Keratinocyte (primary cell): ENCODE data around the gene CLEC16A. TPM values are rescaled to one million over a fixed set of nuclear protein-coding genes. Genes with fewer than 3 reads are reported as not detected.

Source experiments
- DNase-seq: peaks from one replicate; pipeline ENCODE4 v3.0.0-alpha.2; 2011; ENCODE audit warnings: low read depth, missing footprints, low spot score
- FAIRE-seq: peaks from 2 replicates; lab custom pipeline; 2011; peaks lifted over from hg19 to GRCh38; lab: Jason Lieb, UNC
- H2AFZ ChIP-seq: 2 replicates; pipeline ENCODE4 v1.6.0; 2012; ENCODE audit warnings: low read length, control low read depth, inconsistent platforms; ENCODE audit not compliant: control insufficient read depth
- H3K27ac ChIP-seq: 2 replicates; pipeline ENCODE4 v1.5.1; 2011; ENCODE audit warnings: low read length; ENCODE audit not compliant: control insufficient read depth, insufficient read depth
- H3K27me3 ChIP-seq: 3 replicates; pipeline ENCODE4 v1.6.0; 2011; ENCODE audit warnings: low read length; ENCODE audit not compliant: control insufficient read depth, insufficient read depth; ENCODE audit errors: extremely low read depth
- H3K36me3 ChIP-seq, 2 experiments: 2 replicates in 1 of 2; 3 replicates in 1 of 2; pipeline ENCODE4 v1.5.1; 2011; ENCODE audit warnings: low read length in 2 of 2, mild to moderate bottlenecking in 1 of 2; ENCODE audit not compliant: control insufficient read depth in 2 of 2, insufficient read depth in 2 of 2; ENCODE audit errors: extremely low read depth in 1 of 2
- H3K4me1 ChIP-seq: 3 replicates; pipeline ENCODE4 v1.5.1; 2011; ENCODE audit warnings: low read length; ENCODE audit not compliant: control insufficient read depth, insufficient read depth; ENCODE audit errors: extremely low read depth
- H3K4me2 ChIP-seq: 3 replicates; pipeline ENCODE4 v1.6.0; 2011; ENCODE audit warnings: low read depth, low read length; ENCODE audit not compliant: control insufficient read depth, insufficient read depth; ENCODE audit errors: extremely low read depth
- H3K4me3 ChIP-seq, 3 experiments: fragments of 200-600 bp in 1 of 3; sonication (generic) in 1 of 3; 2 replicates in 2 of 3; 3 replicates in 1 of 3; pipeline ENCODE4 v1.5.1; 2011 to 2016; ENCODE audit warnings: low read length in 3 of 3, mild to moderate bottlenecking in 3 of 3, control low read depth in 2 of 3, inconsistent platforms in 1 of 3, low read depth in 1 of 3, mixed read lengths in 1 of 3, mixed run types in 1 of 3, moderate library complexity in 1 of 3; ENCODE audit not compliant: control insufficient read depth in 2 of 3, insufficient read depth in 2 of 3; ENCODE audit errors: extremely low read depth in 1 of 3
- H3K79me2 ChIP-seq: 2 replicates; pipeline ENCODE4 v1.6.0; 2012; ENCODE audit warnings: low read length; ENCODE audit not compliant: control insufficient read depth, insufficient read depth
- H3K9ac ChIP-seq: 3 replicates; pipeline ENCODE4 v1.6.0; 2011; ENCODE audit warnings: low read length; ENCODE audit not compliant: control insufficient read depth, insufficient read depth; ENCODE audit errors: extremely low read depth
- H3K9me1 ChIP-seq: 3 replicates; pipeline ENCODE4 v1.6.0; 2011; ENCODE audit warnings: low read length; ENCODE audit not compliant: control insufficient read depth, insufficient read depth; ENCODE audit errors: extremely low read depth
- H3K9me3 ChIP-seq: 2 replicates; pipeline ENCODE4 v1.5.1; 2012; ENCODE audit warnings: low read depth, low read length; ENCODE audit not compliant: control insufficient read depth
- H4K20me1 ChIP-seq: 3 replicates; pipeline ENCODE4 v1.6.0; 2011; ENCODE audit warnings: low read length; ENCODE audit not compliant: control insufficient read depth, insufficient read depth; ENCODE audit errors: extremely low read depth
- CTCF ChIP-seq, 3 experiments: IDR thresholded peaks in 1 of 3; conservative IDR thresholded peaks in 1 of 3; optimal IDR thresholded peaks in 1 of 3; 2 replicates in 2 of 3; 3 replicates in 1 of 3; pipeline versions ENCODE3 to v1.5.1; 2011; ENCODE audit warnings: low read length in 3 of 3, mild to moderate bottlenecking in 3 of 3, moderate library complexity in 2 of 3, control low read depth in 1 of 3, inconsistent platforms in 1 of 3; ENCODE audit not compliant: insufficient read depth in 2 of 3; ENCODE audit errors: extremely low read depth in 1 of 3
- EZH2 ChIP-seq: IDR thresholded peaks from one replicate; pipeline ENCODE4 v1.6.1; 2012; ENCODE audit warnings: inconsistent platforms, mild to moderate bottlenecking, low read length, moderate library complexity
- dilution Hi-C: fragments of 300-500 bp; cut with MboI; formaldehyde crosslinking; loops from one replicate; pipeline ENCODE4 v1.7.0; 2020; ENCODE audit warnings: low sequenced_read_pairs; ENCODE audit not compliant: extremely low pct_ligation_motif_present
- polyA plus RNA-seq, 5 experiments: library from polyadenylated mRNA; depleted of rRNA in 3 of 5; stranded (reverse) in 3 of 5; stranded (forward) in 1 of 5; unstranded in 1 of 5; fragments of >200 nt; gene quantifications; 1 replicate in 1 of 5; 2 replicates in 3 of 5; 3 replicates in 1 of 5; pipeline versions ENCODE4 v1.2.1 to v1.2.3, GENCODE V29; 2011 to 2012; ENCODE audit warnings: missing spikeins in 2 of 5, low read depth in 1 of 5, low replicate concordance in 1 of 5

The CLEC16A gene
- polyA plus RNA-seq, 1 donor (not counting 4 experiments of a cell fraction or from before 2014, with no cell fraction given) = 9.5 TPM

- H3K27ac ChIP-seq = no peak overlapping the region
- no peak for DNase-seq
- no peaks in the 10 kb centered on the region for H3K27me3 ChIP-seq
- H3K36me3 ChIP-seq = peaks cover 0 to 6% of the 10 kb centered on the region in 2 experiments
- H2AFZ ChIP-seq = no peak overlapping the region
- dilution Hi-C loops = no loop called here
- no peaks in the 10 kb centered on the region for H3K9me3 ChIP-seq
- no peak overlapping the region for H3K4me3 ChIP-seq
- H4K20me1 ChIP-seq = no peaks in the 10 kb centered on the region
- no peak overlapping the region for H3K4me2 ChIP-seq
- TF ChIP-seq CTCF (optimal IDR thresholded peaks at IDR 0.05 in 1 of 3, IDR thresholded peaks at IDR 0.05 in 1 of 3, conservative IDR thresholded peaks at IDR 0.05 in 1 of 3; ENCODE audit: extremely low read depth in 1 of 3, insufficient read depth in 2 of 3, low read length in 3 of 3) = no peak
- no peak for TF ChIP-seq EZH2
- FAIRE-seq = no peak
- peaks cover 25% of the 10 kb centered on the region for H3K4me1 ChIP-seq
- no peaks in the 10 kb centered on the region for H3K9me1 ChIP-seq
- no peaks in the 10 kb centered on the region for H3K79me2 ChIP-seq
- no peak overlapping the region for H3K9ac ChIP-seq
Observed at GRCh38 chr16:11015607-11016006, 71.2 kb downstream of the CLEC16A start.

GRCh38 chr16:11016524-11016988 lies 72.2 kb downstream of the CLEC16A start:
- Histone ChIP-seq H2AFZ (no peak overlapping the region), H3K27ac (peak overlapping the region; percentile 70), H3K9me1 (no peaks in the 10 kb centered on the region), H3K9ac (peak overlapping the region; percentile 18), H3K4me1 (peaks cover 25% of the 10 kb centered on the region), H3K9me3 (no peaks in the 10 kb centered on the region), H3K79me2 (no peaks in the 10 kb centered on the region), H3K36me3 (peaks cover 0 to 7% of the 10 kb centered on the region in 2 experiments), H3K4me3 (no peak overlapping the region), H4K20me1 (no peaks in the 10 kb centered on the region), H3K27me3 (no peaks in the 10 kb centered on the region), H3K4me2 (peak overlapping the region; percentile 65)
- FAIRE-seq = no peak
- TF ChIP-seq CTCF (optimal IDR thresholded peaks at IDR 0.05 in 1 of 3, IDR thresholded peaks at IDR 0.05 in 1 of 3, conservative IDR thresholded peaks at IDR 0.05 in 1 of 3; ENCODE audit: extremely low read depth in 1 of 3, insufficient read depth in 2 of 3, low read length in 3 of 3) (no peak), EZH2 (no peak)
- dilution Hi-C loops = no loop called here
- DNase-seq = no peak
